Activated CD4-positive, alpha-beta T cell treated with anti-CD3 and anti-CD28 coated beads, Interleukin-2, amount 50 U/mL, for 48 hours (primary cell): Measurements from ENCODE around the gene SMIM43.

ENCODE experiments used
- DNase-seq, 2 experiments: peaks; one replicate each; pipeline ENCODE4 v3.0.0-alpha.2; 2020

Gene SMIM43

GRCh38 chr4:121764702-121765367, at the start of gene SMIM43:
Gene SMIM43 (minus strand): TSS chr4:121765164. CDS start chr4:121765105, 59 bp downstream.
- DNase-seq: peak in 1 of 2 experiments; percentile 5

GRCh38 chr4:121814756-121815155, 49.8 kb upstream of the SMIM43 start:
- no peak for DNase-seq

- DNase-seq: no peak
These were observed 46.2 kb upstream of the SMIM43 start for GRCh38 chr4:121811122-121811521.

GRCh38 chr4:121806411-121806810, 41.4 kb upstream of the SMIM43 start:
- DNase-seq: no peak

GRCh38 chr4:121801715-121802075, 36.7 kb upstream of the SMIM43 start:
- DNase-seq: no peak

- DNase-seq: peak; percentile 96 to 97
These were observed 36.2 kb upstream of the SMIM43 start, which contains the start of gene EXOSC9 for GRCh38 chr4:121800961-121801714. Gene EXOSC9 (plus strand): TSS chr4:121801323. CDS start chr4:121801425, 102 bp downstream.

- no peak for DNase-seq
These were observed 35.6 kb upstream of the SMIM43 start for GRCh38 chr4:121800638-121800960.

- no peak for DNase-seq
These were observed 35.0 kb upstream of the SMIM43 start for GRCh38 chr4:121799867-121800501.

GRCh38 chr4:121799208-121799823, 34.4 kb upstream of the SMIM43 start:
- DNase-seq: no peak

GRCh38 chr4:121796283-121796682, 31.3 kb upstream of the SMIM43 start:
- DNase-seq: no peak

GRCh38 chr4:121794505-121795188, 29.7 kb upstream of the SMIM43 start:
- no peak for DNase-seq

- DNase-seq: no peak
These were observed 28.0 kb upstream of the SMIM43 start for GRCh38 chr4:121792966-121793365.

GRCh38 chr4:121791481-121791880, 26.5 kb upstream of the SMIM43 start:
- no peak for DNase-seq

GRCh38 chr4:121790976-121791375, 26.0 kb upstream of the SMIM43 start:
- DNase-seq: no peak

- DNase-seq: no peak
These were observed 25.2 kb upstream of the SMIM43 start for GRCh38 chr4:121789960-121790829.

- no peak for DNase-seq
These were observed 24.5 kb upstream of the SMIM43 start for GRCh38 chr4:121789455-121789854.

- no peak for DNase-seq
These were observed 23.9 kb upstream of the SMIM43 start for GRCh38 chr4:121788896-121789295.

GRCh38 chr4:121786221-121786620, 21.3 kb upstream of the SMIM43 start:
- no peak for DNase-seq

- no peak for DNase-seq
These were observed 20.5 kb upstream of the SMIM43 start for GRCh38 chr4:121785479-121785878.

GRCh38 chr4:121784975-121785374, 20.0 kb upstream of the SMIM43 start:
- no peak for DNase-seq

GRCh38 chr4:121784401-121784800, 19.4 kb upstream of the SMIM43 start:
- no peak for DNase-seq

- no peak for DNase-seq
These were observed 18.2 kb upstream of the SMIM43 start for GRCh38 chr4:121783210-121783609.
